Neural crest cell (in vitro differentiated cells): ENCODE data around the gene DCUN1D3. TPM values are rescaled to one million over a fixed set of nuclear protein-coding genes. Genes with fewer than 3 reads are reported as not detected.

Source experiments
- DNase-seq: peaks from one replicate; pipeline ENCODE4 v3.0.0; 2021; ENCODE audit warnings: low read depth, mixed read lengths, low spot score
- H3K27ac Mint-ChIP-seq: one replicate; pipeline ENCODE4 v1.8.0; 2021; ENCODE audit warnings: mild to moderate bottlenecking, mixed read lengths; ENCODE audit not compliant: unreplicated experiment
- H3K27me3 Mint-ChIP-seq: 2 replicates; pipeline ENCODE4 v1.8.0; 2021; ENCODE audit warnings: low read depth, mild to moderate bottlenecking, mixed read lengths
- H3K36me3 Mint-ChIP-seq: 2 replicates; pipeline ENCODE4 v1.8.0; 2021; ENCODE audit warnings: low read depth, mild to moderate bottlenecking, mixed read lengths
- H3K4me1 Mint-ChIP-seq: 2 replicates; pipeline ENCODE4 v1.8.0; 2021; ENCODE audit warnings: mixed read lengths
- H3K4me3 Mint-ChIP-seq: one replicate; pipeline ENCODE4 v1.8.0; 2021; ENCODE audit warnings: mild to moderate bottlenecking, mixed read lengths
- H3K9me3 Mint-ChIP-seq: 2 replicates; pipeline ENCODE4 v1.8.0; 2021; ENCODE audit warnings: mixed read lengths
- CTCF ChIP-seq: fragments of 200-600 bp; sonication (generic); conservative IDR thresholded peaks from 2 replicates; pipeline ENCODE4 v1.5.0; 2021; ENCODE audit warnings: antibody characterized with exemption, mild to moderate bottlenecking
- total RNA-seq: library from RNA; stranded (reverse); gene quantifications from 2 replicates; pipeline ENCODE4 v1.2.1, GENCODE V29; 2021

Gene DCUN1D3
- total RNA-seq, 1 donor from 2014 or later = 13.5 TPM

GRCh38 chr16:20944861-20945574 lies 44.9 kb upstream of the DCUN1D3 start:
- no peak for TF ChIP-seq CTCF
- Mint-ChIP-seq H3K27me3 (no peaks in the 10 kb centered on the region), H3K36me3 (no peaks in the 10 kb centered on the region), H3K4me3 (no peak overlapping the region), H3K9me3 (no peaks in the 10 kb centered on the region), H3K27ac (no peak overlapping the region), H3K4me1 (no peaks in the 10 kb centered on the region)
- DNase-seq = no peak

- no peak for TF ChIP-seq CTCF
- H3K9me3 Mint-ChIP-seq = no peaks in the 10 kb centered on the region
- no peak for DNase-seq
- no peak overlapping the region for H3K4me3 Mint-ChIP-seq
- no peaks in the 10 kb centered on the region for H3K36me3 Mint-ChIP-seq
- no peaks in the 10 kb centered on the region for H3K4me1 Mint-ChIP-seq
- no peak overlapping the region for H3K27ac Mint-ChIP-seq
- H3K27me3 Mint-ChIP-seq = no peaks in the 10 kb centered on the region
Measured at GRCh38 chr16:20942256-20942655, 42.1 kb upstream of the DCUN1D3 start.

GRCh38 chr16:20941636-20941926 lies 41.4 kb upstream of the DCUN1D3 start:
- Mint-ChIP-seq H3K4me3 (no peak overlapping the region), H3K27me3 (no peaks in the 10 kb centered on the region), H3K27ac (no peak overlapping the region), H3K9me3 (no peaks in the 10 kb centered on the region), H3K36me3 (no peaks in the 10 kb centered on the region), H3K4me1 (no peaks in the 10 kb centered on the region)
- no peak for TF ChIP-seq CTCF
- no peak for DNase-seq

- H3K9me3 Mint-ChIP-seq = no peaks in the 10 kb centered on the region
- no peak for TF ChIP-seq CTCF
- no peaks in the 10 kb centered on the region for H3K36me3 Mint-ChIP-seq
- no peak overlapping the region for H3K27ac Mint-ChIP-seq
- H3K4me1 Mint-ChIP-seq = no peaks in the 10 kb centered on the region
- H3K27me3 Mint-ChIP-seq = no peaks in the 10 kb centered on the region
- no peak overlapping the region for H3K4me3 Mint-ChIP-seq
- DNase-seq = no peak
Measured at GRCh38 chr16:20940871-20941635, 40.9 kb upstream of the DCUN1D3 start.

- Mint-ChIP-seq H3K27ac (no peak overlapping the region), H3K27me3 (no peaks in the 10 kb centered on the region), H3K4me1 (no peaks in the 10 kb centered on the region), H3K4me3 (no peak overlapping the region), H3K9me3 (no peaks in the 10 kb centered on the region), H3K36me3 (no peaks in the 10 kb centered on the region)
- no peak for DNase-seq
- no peak for TF ChIP-seq CTCF
Measured at GRCh38 chr16:20939611-20940010, 39.5 kb upstream of the DCUN1D3 start.
